ENCODE measurements around the gene TMEM129. TPM values are rescaled to one million over a fixed set of nuclear protein-coding genes. Genes with fewer than 3 reads are reported as not detected.

The TMEM129 gene
- total and polyA plus RNA-seq, 2 experiments from 2014 or later, result 16.4 to 64.4 TPM

GRCh38 chr4:1722551-1723118 is 1.5 kb upstream of the TMEM129 start (continued):
- TF ChIP-seq EZH2phosphoT487 (IDR thresholded peaks at IDR 0.05; ENCODE audit: unreplicated experiment), result no peak

- Histone ChIP-seq H2AFZ (no peak overlapping the region), H3K4me2 (peak overlapping the region; percentile 95), H3K79me2 (replicated peaks; ENCODE audit: insufficient read depth) (peaks cover 49% of the 10 kb centered on the region), H4K20me1 (replicated peaks; ENCODE audit: insufficient read depth) (peaks cover 27% of the 10 kb centered on the region), H3F3A (replicated peaks; ENCODE audit: low read depth) (peaks cover 20% of the 10 kb centered on the region), H3K27me3 (ENCODE audit: insufficient read depth) (no peaks in the 10 kb centered on the region), H3K27ac (ENCODE audit: low read depth) (no peak overlapping the region), H3K36me3 (ENCODE audit: insufficient read depth) (peaks cover 24% of the 10 kb centered on the region), H3K4me3 (peak overlapping the region; percentile 95), H3K4me1 (ENCODE audit: insufficient read depth) (peaks cover 12% of the 10 kb centered on the region; the same call in 1 of the 2 replicates), H3K9me2 (ENCODE audit: insufficient read depth) (no peaks in the 10 kb centered on the region)
- H3K9me3 Mint-ChIP-seq, result no peaks in the 10 kb centered on the region; the same call in 2 of the 3 replicates
- H3K27me3 Mint-ChIP-seq (ENCODE audit: insufficient read depth, low read depth, poor library complexity), result peaks cover 19% of the 10 kb centered on the region
- H3K4me3 Mint-ChIP-seq, result peak overlapping the region; percentile 97
- peaks cover 20% of the 10 kb centered on the region for H3K4me1 Mint-ChIP-seq
- DNase-seq (ENCODE audit: low spot score) (peak; percentile 32), ATAC-seq (peak; percentile 6)
- TF ChIP-seq CTCF (conservative IDR thresholded peaks at IDR 0.05; ENCODE audit: low read depth in 2 of 2), result no peak
- no peak for TF ChIP-seq ETS1 (IDR thresholded peaks at IDR 0.05)
- peaks cover 50% of the 10 kb centered on the region for H3K36me3 Mint-ChIP-seq (ENCODE audit: low read depth)
- peak overlapping the region; percentile 94 for H3K27ac Mint-ChIP-seq
Observed at GRCh38 chr4:1721666-1722550, 785 bp upstream of the TMEM129 start.

- peak overlapping the region; percentile 80; the same call in 1 of the 2 replicates for H3K27ac Mint-ChIP-seq
- Histone ChIP-seq H2AFZ (0 out of 2 replicates have a peak overlapping the region, but pooled peaks have one; percentile 78), H3K36me3 (ENCODE audit: insufficient read depth) (peaks cover 16% of the 10 kb centered on the region), H3K4me3 (peak overlapping the region; percentile 87), H3K79me2 (replicated peaks; ENCODE audit: insufficient read depth) (peaks cover 42% of the 10 kb centered on the region), H3K4me2 (peak overlapping the region; percentile 94), H3F3A (replicated peaks; ENCODE audit: low read depth) (peaks cover 15% of the 10 kb centered on the region), H4K20me1 (replicated peaks; ENCODE audit: insufficient read depth) (peaks cover 26% of the 10 kb centered on the region), H3K27ac (ENCODE audit: low read depth) (peak overlapping the region; percentile 59; the same call in 1 of the 2 replicates), H3K9me2 (ENCODE audit: insufficient read depth) (no peaks in the 10 kb centered on the region), H3K27me3 (ENCODE audit: insufficient read depth) (no peaks in the 10 kb centered on the region), H3K4me1 (ENCODE audit: insufficient read depth) (peaks cover 12% of the 10 kb centered on the region; the same call in 1 of the 2 replicates)
- peak overlapping the region; percentile 90 for H3K4me3 Mint-ChIP-seq
- peaks cover 37% of the 10 kb centered on the region for H3K36me3 Mint-ChIP-seq (ENCODE audit: low read depth)
- ATAC-seq, result peak; percentile 38
- DNase-seq (ENCODE audit: low spot score), result peak; percentile 54
- peaks cover 16% of the 10 kb centered on the region for H3K27me3 Mint-ChIP-seq (ENCODE audit: insufficient read depth, low read depth, poor library complexity)
- H3K9me3 Mint-ChIP-seq, result no peaks in the 10 kb centered on the region; the same call in 2 of the 3 replicates
- peaks cover 18% of the 10 kb centered on the region for H3K4me1 Mint-ChIP-seq
- TF ChIP-seq POLR2AphosphoS5 (IDR thresholded peaks at IDR 0.05; ENCODE audit: low read depth), result peak; percentile 65
- no peak; a peak in 1 of 4 replicates for TF ChIP-seq CTCF (conservative IDR thresholded peaks at IDR 0.05; ENCODE audit: low read depth in 2 of 2)
Observed at GRCh38 chr4:1720163-1720983, 750 bp downstream of the TMEM129 start.

All from GM23338 (cell line).